Measurements from ENCODE around the gene DACT3.

DNA sequence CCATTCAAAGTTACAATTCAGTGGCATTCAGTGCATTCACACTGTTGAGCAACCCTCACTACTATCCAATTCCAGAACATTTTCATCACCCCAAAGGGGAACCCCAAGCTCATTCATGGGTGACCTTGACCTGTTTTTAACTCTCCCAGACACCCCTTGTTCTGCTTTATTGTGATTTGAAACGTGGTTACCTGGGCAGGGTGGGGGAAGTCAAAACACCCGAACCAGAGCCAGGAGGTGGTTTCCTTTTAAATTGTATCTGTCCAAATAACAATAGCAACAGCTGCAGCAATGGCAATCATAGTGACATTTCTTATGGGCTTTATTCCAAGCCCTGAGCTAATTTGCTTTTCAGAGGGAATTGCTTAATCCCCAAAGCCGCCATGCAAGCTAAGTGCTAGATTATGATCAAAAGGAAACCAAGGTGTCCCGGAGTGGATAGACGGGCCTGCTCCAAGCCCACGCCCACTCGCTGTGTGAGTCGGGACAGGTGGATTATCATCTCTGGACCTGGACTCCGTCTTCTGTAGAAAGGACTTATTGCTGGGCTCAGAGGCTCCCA lies 42.2 kb downstream of the DACT3 start:
- TF ChIP-seq, protein P1, sequence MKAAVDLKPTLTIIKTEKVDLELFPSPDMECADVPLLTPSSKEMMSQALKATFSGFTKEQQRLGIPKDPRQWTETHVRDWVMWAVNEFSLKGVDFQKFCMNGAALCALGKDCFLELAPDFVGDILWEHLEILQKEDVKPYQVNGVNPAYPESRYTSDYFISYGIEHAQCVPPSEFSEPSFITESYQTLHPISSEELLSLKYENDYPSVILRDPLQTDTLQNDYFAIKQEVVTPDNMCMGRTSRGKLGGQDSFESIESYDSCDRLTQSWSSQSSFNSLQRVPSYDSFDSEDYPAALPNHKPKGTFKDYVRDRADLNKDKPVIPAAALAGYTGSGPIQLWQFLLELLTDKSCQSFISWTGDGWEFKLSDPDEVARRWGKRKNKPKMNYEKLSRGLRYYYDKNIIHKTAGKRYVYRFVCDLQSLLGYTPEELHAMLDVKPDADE (IDR thresholded peaks at IDR 0.05), result no peak
- no peak for TF ChIP-seq EZH2 (IDR thresholded peaks at IDR 0.05; ENCODE audit: low read depth, unreplicated experiment)
- TF ChIP-seq, protein P2, sequence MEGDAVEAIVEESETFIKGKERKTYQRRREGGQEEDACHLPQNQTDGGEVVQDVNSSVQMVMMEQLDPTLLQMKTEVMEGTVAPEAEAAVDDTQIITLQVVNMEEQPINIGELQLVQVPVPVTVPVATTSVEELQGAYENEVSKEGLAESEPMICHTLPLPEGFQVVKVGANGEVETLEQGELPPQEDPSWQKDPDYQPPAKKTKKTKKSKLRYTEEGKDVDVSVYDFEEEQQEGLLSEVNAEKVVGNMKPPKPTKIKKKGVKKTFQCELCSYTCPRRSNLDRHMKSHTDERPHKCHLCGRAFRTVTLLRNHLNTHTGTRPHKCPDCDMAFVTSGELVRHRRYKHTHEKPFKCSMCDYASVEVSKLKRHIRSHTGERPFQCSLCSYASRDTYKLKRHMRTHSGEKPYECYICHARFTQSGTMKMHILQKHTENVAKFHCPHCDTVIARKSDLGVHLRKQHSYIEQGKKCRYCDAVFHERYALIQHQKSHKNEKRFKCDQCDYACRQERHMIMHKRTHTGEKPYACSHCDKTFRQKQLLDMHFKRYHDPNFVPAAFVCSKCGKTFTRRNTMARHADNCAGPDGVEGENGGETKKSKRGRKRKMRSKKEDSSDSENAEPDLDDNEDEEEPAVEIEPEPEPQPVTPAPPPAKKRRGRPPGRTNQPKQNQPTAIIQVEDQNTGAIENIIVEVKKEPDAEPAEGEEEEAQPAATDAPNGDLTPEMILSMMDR (conservative IDR thresholded peaks at IDR 0.05; ENCODE audit: low read depth in 2 of 2), result no peak
- no peak for TF ChIP-seq POLR2AphosphoS5 (IDR thresholded peaks at IDR 0.05; ENCODE audit: low read depth)
- TF ChIP-seq STAT1 (IDR thresholded peaks at IDR 0.05; ENCODE audit: unreplicated experiment), result no peak
- TF ChIP-seq EZH2phosphoT487 (IDR thresholded peaks at IDR 0.05; ENCODE audit: unreplicated experiment), result no peak
- TF ChIP-seq, protein P3, sequence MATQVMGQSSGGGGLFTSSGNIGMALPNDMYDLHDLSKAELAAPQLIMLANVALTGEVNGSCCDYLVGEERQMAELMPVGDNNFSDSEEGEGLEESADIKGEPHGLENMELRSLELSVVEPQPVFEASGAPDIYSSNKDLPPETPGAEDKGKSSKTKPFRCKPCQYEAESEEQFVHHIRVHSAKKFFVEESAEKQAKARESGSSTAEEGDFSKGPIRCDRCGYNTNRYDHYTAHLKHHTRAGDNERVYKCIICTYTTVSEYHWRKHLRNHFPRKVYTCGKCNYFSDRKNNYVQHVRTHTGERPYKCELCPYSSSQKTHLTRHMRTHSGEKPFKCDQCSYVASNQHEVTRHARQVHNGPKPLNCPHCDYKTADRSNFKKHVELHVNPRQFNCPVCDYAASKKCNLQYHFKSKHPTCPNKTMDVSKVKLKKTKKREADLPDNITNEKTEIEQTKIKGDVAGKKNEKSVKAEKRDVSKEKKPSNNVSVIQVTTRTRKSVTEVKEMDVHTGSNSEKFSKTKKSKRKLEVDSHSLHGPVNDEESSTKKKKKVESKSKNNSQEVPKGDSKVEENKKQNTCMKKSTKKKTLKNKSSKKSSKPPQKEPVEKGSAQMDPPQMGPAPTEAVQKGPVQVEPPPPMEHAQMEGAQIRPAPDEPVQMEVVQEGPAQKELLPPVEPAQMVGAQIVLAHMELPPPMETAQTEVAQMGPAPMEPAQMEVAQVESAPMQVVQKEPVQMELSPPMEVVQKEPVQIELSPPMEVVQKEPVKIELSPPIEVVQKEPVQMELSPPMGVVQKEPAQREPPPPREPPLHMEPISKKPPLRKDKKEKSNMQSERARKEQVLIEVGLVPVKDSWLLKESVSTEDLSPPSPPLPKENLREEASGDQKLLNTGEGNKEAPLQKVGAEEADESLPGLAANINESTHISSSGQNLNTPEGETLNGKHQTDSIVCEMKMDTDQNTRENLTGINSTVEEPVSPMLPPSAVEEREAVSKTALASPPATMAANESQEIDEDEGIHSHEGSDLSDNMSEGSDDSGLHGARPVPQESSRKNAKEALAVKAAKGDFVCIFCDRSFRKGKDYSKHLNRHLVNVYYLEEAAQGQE (IDR thresholded peaks at IDR 0.05; ENCODE audit: unreplicated experiment), result no peak
- no peak for TF ChIP-seq CREB1 (CRISPR knock-in tag; IDR thresholded peaks at IDR 0.05; ENCODE audit: low read depth)
- TF ChIP-seq JUNB (IDR thresholded peaks at IDR 0.05; ENCODE audit: unreplicated experiment), result no peak
- no peak for TF ChIP-seq ZNF114 (CRISPR knock-in tag; IDR thresholded peaks at IDR 0.05)
- no peak for TF ChIP-seq ZNF331 (CRISPR knock-in tag; IDR thresholded peaks at IDR 0.05; ENCODE audit: low read depth)
- no peak for TF ChIP-seq NANOG (IDR thresholded peaks at IDR 0.05; ENCODE audit: borderline replicate concordance)

Data from GM23338 (cell line).